IMR-90 (cell line): ENCODE results near the gene LRRTM3. TPM values are rescaled to one million over a fixed set of nuclear protein-coding genes. Genes with fewer than 3 reads are reported as not detected.

Experiments used
- ATAC-seq: fragments of 200-7000 bp; cut with Tn5 transposase; 2 replicates; pipeline ENCODE4 v1.9.1; 2020; ENCODE audit warnings: low read depth, mild to moderate bottlenecking, moderate library complexity
- BruUV-seq: library from RNA; stranded (reverse); fragments of 400-500 nt; replicated peaks from 2 replicates; lab custom pipeline; 2021; lab: Mats Ljungman, UMichigan
- CTCF ChIA-PET: fragments of 300-600 bp; formaldehyde crosslinking; extraction: SDS; loops from one replicate; lab custom pipeline; 2021; ENCODE audit warnings: antibody characterized with exemption; lab: Yijun Ruan, JAX
- POLR2A ChIA-PET: fragments of 300-600 bp; sonication (Branson Sonifier 250); formaldehyde crosslinking; loops from one replicate; lab custom pipeline; 2022; ENCODE audit warnings: antibody characterized with exemption; ENCODE audit not compliant: unreplicated experiment; lab: Charles Lee
- DNase-seq: peaks from one replicate; pipeline ENCODE4 v3.0.0; 2013
- H2AFZ ChIP-seq: replicated peaks from 2 replicates; pipeline ENCODE3; 2013; ENCODE audit warnings: low read length, mild to moderate bottlenecking; ENCODE audit not compliant: poor library complexity
- H2AK5ac ChIP-seq: 2 replicates; pipeline ENCODE4 v1.6.1; 2013; ENCODE audit warnings: low read depth, low read length, inconsistent platforms
- H2AK9ac ChIP-seq: replicated peaks from 2 replicates; pipeline ENCODE3; 2013; ENCODE audit warnings: mild to moderate bottlenecking, low read depth, low read length, moderate library complexity; ENCODE audit not compliant: poor library complexity
- H2BK120ac ChIP-seq: 2 replicates; pipeline ENCODE4 v1.6.1; 2013; ENCODE audit warnings: low read depth, low read length, inconsistent platforms
- H2BK15ac ChIP-seq: 3 replicates; pipeline ENCODE4 v1.6.1; 2013; ENCODE audit warnings: low read depth, low read length, inconsistent platforms
- H2BK20ac ChIP-seq: 2 replicates; pipeline ENCODE4 v1.6.1; 2013; ENCODE audit warnings: low read depth, mild to moderate bottlenecking, inconsistent platforms, low read length, moderate library complexity
- H2BK5ac ChIP-seq: 2 replicates; pipeline ENCODE4 v1.6.1; 2013; ENCODE audit warnings: mild to moderate bottlenecking, low read depth, low read length, inconsistent platforms; ENCODE audit not compliant: poor library complexity, severe bottlenecking
- H3K14ac ChIP-seq: replicated peaks from 2 replicates; pipeline ENCODE4 v1.6.1; 2013; ENCODE audit warnings: low read depth, low read length, inconsistent platforms
- H3K18ac ChIP-seq: 2 replicates; pipeline ENCODE4 v1.6.1; 2013; ENCODE audit warnings: low read depth, low read length, control low read depth
- H3K23ac ChIP-seq: 2 replicates; pipeline ENCODE4 v1.6.1; 2013; ENCODE audit warnings: low read depth, low read length, inconsistent platforms
- H3K27ac ChIP-seq: 2 replicates; pipeline ENCODE4 v1.5.1; 2013; ENCODE audit warnings: mild to moderate bottlenecking, control low read depth, low read length; ENCODE audit not compliant: insufficient read depth
- H3K27me3 ChIP-seq: 2 replicates; pipeline ENCODE4 v1.6.1; 2013; ENCODE audit warnings: low read length; ENCODE audit not compliant: control insufficient read depth, insufficient read depth
- H3K36me3 ChIP-seq: 2 replicates; pipeline ENCODE4 v1.6.1; 2013; ENCODE audit warnings: low read length, mixed read lengths; ENCODE audit not compliant: control insufficient read depth, insufficient read depth
- H3K4ac ChIP-seq: 2 replicates; pipeline ENCODE4 v1.6.1; 2013; ENCODE audit warnings: low read depth, low read length, inconsistent platforms
- H3K4me1 ChIP-seq: 2 replicates; pipeline ENCODE4 v1.6.1; 2013; ENCODE audit warnings: low read length, mixed read lengths; ENCODE audit not compliant: control insufficient read depth, insufficient read depth
- H3K4me2 ChIP-seq: 2 replicates; pipeline ENCODE4 v1.6.1; 2013; ENCODE audit warnings: low read depth, mild to moderate bottlenecking, control low read depth, low read length, moderate library complexity
- H3K4me3 ChIP-seq: 2 replicates; pipeline ENCODE4 v1.5.1; 2013; ENCODE audit warnings: low read depth, mild to moderate bottlenecking, control low read depth, low read length, moderate library complexity; ENCODE audit not compliant: insufficient read depth
- H3K56ac ChIP-seq: 2 replicates; pipeline ENCODE4 v1.6.1; 2013; ENCODE audit warnings: low read length, inconsistent platforms; ENCODE audit not compliant: insufficient read depth; ENCODE audit errors: extremely low read depth
- H3K79me1 ChIP-seq, 2 experiments: 2 replicates each; pipeline ENCODE4 v1.6.1; 2013; ENCODE audit warnings: low read length in 2 of 2, inconsistent platforms in 1 of 2, low read depth in 1 of 2
- H3K9ac ChIP-seq: 2 replicates; pipeline ENCODE4 v1.6.1; 2013; ENCODE audit warnings: low read depth, low read length, control low read depth
- H3K9me1 ChIP-seq: 2 replicates; pipeline ENCODE4 v1.6.1; 2013; ENCODE audit warnings: low read length, inconsistent platforms; ENCODE audit not compliant: insufficient read depth
- H3K9me3 ChIP-seq: 2 replicates; pipeline ENCODE4 v1.6.1; 2013; ENCODE audit warnings: low read length; ENCODE audit not compliant: control insufficient read depth, insufficient read depth
- H4K20me1 ChIP-seq: 2 replicates; pipeline ENCODE4 v1.6.1; 2013; ENCODE audit warnings: low read length, inconsistent platforms; ENCODE audit not compliant: insufficient read depth
- H4K5ac ChIP-seq: 2 replicates; pipeline ENCODE4 v1.6.1; 2013; ENCODE audit warnings: mild to moderate bottlenecking, low read depth, low read length, control low read depth
- H4K8ac ChIP-seq, 2 experiments: 2 replicates each; pipeline ENCODE4 v1.6.1; 2013; ENCODE audit warnings: low read depth in 2 of 2, low read length in 2 of 2, control low read depth in 1 of 2, inconsistent platforms in 1 of 2
- H4K91ac ChIP-seq: 2 replicates; pipeline ENCODE4 v1.6.1; 2013; ENCODE audit warnings: low read depth, low read length, inconsistent platforms; ENCODE audit not compliant: insufficient read depth
- CEBPB ChIP-seq: IDR thresholded peaks from 2 replicates; pipeline ENCODE4 v1.6.1; 2012; ENCODE audit warnings: low read depth, low read length, improper control_type of control experiment
- CHD1 ChIP-seq: IDR thresholded peaks from 2 replicates; pipeline ENCODE4 v1.6.1; 2012; ENCODE audit warnings: low read depth, low read length, improper control_type of control experiment
- MAZ ChIP-seq: IDR thresholded peaks from 2 replicates; pipeline ENCODE4 v1.6.1; 2012; ENCODE audit warnings: low read depth, mild to moderate bottlenecking, low read length, improper control_type of control experiment, moderate library complexity, borderline replicate concordance
- RAD21 ChIP-seq: IDR thresholded peaks from 2 replicates; pipeline ENCODE4 v1.6.1; 2012; ENCODE audit warnings: low read length, improper control_type of control experiment
- WGBS, 2 experiments: methylation state at CpG; one replicate each; pipeline versions ENCODE4 v1.1.5 to v1.1.7; 2013; ENCODE audit warnings: missing lambda C conversion rate in 2 of 2; ENCODE audit not compliant: insufficient read length in 1 of 2; ENCODE audit errors: extremely low coverage in 2 of 2; 5-methylcytosine and 5-hydroxymethylcytosine counted together
- dilution Hi-C: fragments of 300-500 bp; cut with HindIII; formaldehyde crosslinking; loops from one replicate; pipeline ENCODE4 v1.14.3; 2018; ENCODE audit warnings: low sequenced_read_pairs; ENCODE audit not compliant: unreplicated experiment
- in situ Hi-C: fragments of 300-500 bp; cut with MboI; formaldehyde crosslinking; loops from 3 replicates; pipeline ENCODE4 v1.14.3; 2019; ENCODE audit warnings: low sequenced_read_pairs, inconsistent platforms, mixed read lengths
- intact Hi-C: fragments of 100-400 bp; cut with micrococcal nuclease; formaldehyde crosslinking; loops from 2 replicates; pipeline ENCODE4 v1.10.0; 2022
- polyA plus RNA-seq, 3 experiments: library from polyadenylated mRNA; depleted of rRNA; stranded (reverse); fragments of >200 nt; gene quantifications; 2 replicates each; pipeline ENCODE4 v1.2.3, GENCODE V29; 2012; ENCODE audit warnings: low replicate concordance in 1 of 3
- total RNA-seq: library from RNA; depleted of rRNA; stranded (reverse); fragments of >200 nt; gene quantifications from 2 replicates; pipeline ENCODE4 v1.2.3, GENCODE V29; 2012

The LRRTM3 gene
- total and polyA plus RNA-seq, 2 of the 4 experiments (the other 2 are of a cell fraction), result under 0.01 TPM; not detected in 1

DNA sequence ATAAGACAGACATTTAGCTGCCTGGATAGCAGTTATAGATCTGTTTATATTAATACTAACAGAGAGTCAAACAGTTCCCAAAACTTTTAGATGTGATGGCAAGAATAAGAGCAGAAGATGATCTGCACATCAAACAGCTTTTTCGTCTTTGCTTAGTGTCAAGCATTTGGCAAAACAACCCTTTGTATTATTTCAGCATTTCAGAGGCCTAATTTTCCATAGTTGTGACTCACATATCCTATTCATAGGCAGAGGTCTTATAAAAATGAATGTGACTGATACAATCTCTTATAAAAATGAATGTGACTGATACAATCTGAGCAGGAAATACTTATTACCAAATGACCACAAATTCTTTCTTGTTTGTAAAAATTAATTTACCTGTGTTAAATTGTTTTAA, 71.2 kb downstream of the LRRTM3 start:
- no peak overlapping the region for H4K5ac ChIP-seq
- no peaks in the 10 kb centered on the region for H3K9me3 ChIP-seq
- no peaks in the 10 kb centered on the region for H3K9me1 ChIP-seq
- H3K27me3 ChIP-seq, result no peaks in the 10 kb centered on the region
- DNase-seq, result no peak
- H3K4me1 ChIP-seq, result no peaks in the 10 kb centered on the region
- no peak overlapping the region for H3K14ac ChIP-seq
- no peak overlapping the region for H3K56ac ChIP-seq
- no peak overlapping the region for H4K91ac ChIP-seq
- in situ Hi-C loops, result no loop called here
- ChIA-PET CTCF (no interaction called here), POLR2A (no interaction called here)
- TF ChIP-seq CHD1 (no peak), MAZ (no peak), CEBPB (no peak), RAD21 (no peak)
- no peak overlapping the region for H3K27ac ChIP-seq
- H2BK15ac ChIP-seq, result no peak overlapping the region
- dilution Hi-C loops, result no loop called here
- H3K23ac ChIP-seq, result no peak overlapping the region
- H3K79me1 ChIP-seq, result no peaks in the 10 kb centered on the region
- H2BK20ac ChIP-seq, result no peak overlapping the region
- H3K4me3 ChIP-seq, result no peak overlapping the region
- H2AK9ac ChIP-seq, result no peak overlapping the region
- H4K20me1 ChIP-seq, result no peaks in the 10 kb centered on the region
- BruUV-seq, result no TSS peak
- no peak overlapping the region for H3K4me2 ChIP-seq
- no peaks in the 10 kb centered on the region for H3K36me3 ChIP-seq
- intact Hi-C loops, result no loop called here
- H3K18ac ChIP-seq, result no peak overlapping the region
- no CpG with 5 or more reads among the region's 1 CpG for WGBS, 2 experiments
- H3K9ac ChIP-seq, result no peak overlapping the region
- no peak overlapping the region for H2BK120ac ChIP-seq
- H4K8ac ChIP-seq, result no peak overlapping the region
- H3K4ac ChIP-seq, result no peak overlapping the region
- no peak overlapping the region for H2AK5ac ChIP-seq
- H2AFZ ChIP-seq, result no peak overlapping the region
- no peak for ATAC-seq
- no peak overlapping the region for H2BK5ac ChIP-seq
